Adrenal gland (tissue), 12 donors: ENCODE results near the gene SFMBT1. TPM values are rescaled to one million over a fixed set of nuclear protein-coding genes. Genes with fewer than 3 reads are reported as not detected.

ENCODE experiments used
- DNase-seq, 7 donors: peaks; one replicate each; pipeline ENCODE4 v3.0.0-alpha.2; 2019 to 2020
- H3K27ac ChIP-seq, 5 donors: fragments of 200-600 bp; sonication (generic) in 4 of 5; 1 replicate in 3 of 5; 2 replicates in 2 of 5; pipeline versions ENCODE4 v1.5.1 to v1.8.0; 2016 to 2020; ENCODE audit warnings: mild to moderate bottlenecking in 1 of 5
- H3K27me3 ChIP-seq: fragments of 200-600 bp; 2 replicates; pipeline ENCODE4 v1.8.0; 2021
- H3K36me3 ChIP-seq, 2 donors: fragments of 200-600 bp; replicated peaks in 1 of 2; 1 replicate in 1 of 2; 2 replicates in 1 of 2; pipeline versions ENCODE4 v1.5.1 to v1.8.0; 2018 to 2022
- H3K4me1 ChIP-seq, 2 donors: fragments of 200-600 bp; replicated peaks in 1 of 2; 1 replicate in 1 of 2; 2 replicates in 1 of 2; pipeline versions ENCODE4 v1.5.1 to v1.8.0; 2018 to 2021
- H3K4me3 ChIP-seq, 4 donors: fragments of 200-600 bp; sonication (generic) in 3 of 4; one replicate each; pipeline ENCODE4 v1.5.1; 2016 to 2018
- H3K9me3 ChIP-seq, 3 donors: fragments of 200-600 bp; sonication (generic) in 1 of 3; replicated peaks in 1 of 3; 1 replicate in 2 of 3; 2 replicates in 1 of 3; pipeline versions ENCODE4 v1.5.1 to v1.8.0; 2016 to 2021
- CTCF ChIP-seq, 6 experiments: fragments of 450-650 bp in 4 of 6; fragments of 200-600 bp in 2 of 6; sonication (generic) in 1 of 6; IDR thresholded peaks; 1 replicate in 5 of 6; 2 replicates in 1 of 6; pipeline versions ENCODE4 v1.5.1 to v1.8.0; 2016 to 2021; ENCODE audit warnings: antibody characterized with exemption in 6 of 6, mild to moderate bottlenecking in 2 of 6, moderate library complexity in 1 of 6
- POLR2A ChIP-seq, 2 donors: fragments of 450-650 bp; IDR thresholded peaks; one replicate each; pipeline ENCODE4 v1.6.1; 2017; ENCODE audit warnings: antibody characterized with exemption in 2 of 2, mild to moderate bottlenecking in 2 of 2, moderate library complexity in 1 of 2
- WGBS, 4 donors: extraction: QIAGEN DNeasy Blood & Tissue Kit in 2 of 4; methylation state at CpG; one replicate each; pipeline versions ENCODE4 v1.1.5 to v1.1.7; 2013 to 2017; 5-methylcytosine and 5-hydroxymethylcytosine counted together
- intact Hi-C, 2 donors: fragments of 100-400 bp; cut with DNase I; formaldehyde crosslinking; loops; one replicate each; pipeline versions ENCODE4 v1.14.1 to v1.15.0; 2022 to 2023
- polyA plus RNA-seq, 3 donors: library from polyadenylated mRNA; stranded (reverse); fragments of 200-250 nt in 2 of 3; fragments of 350-450 nt in 1 of 3; fragmentation: Illumina TruSeq in 1 of 3; extraction: RNeasy Lipid Tissue Mini Kit (QIAGEN cat#74804) in 1 of 3; gene quantifications; one replicate each; pipeline ENCODE4 v1.2.3, GENCODE V29; 2013 to 2014
- total RNA-seq, 9 donors: library from RNA; depleted of rRNA in 4 of 9; stranded (reverse); fragments of >200 nt in 4 of 9; fragments of 120-200 nt in 1 of 9; fragmentation: NEBNext Ultra II Directional in 1 of 9; extraction: Animal tissue kit (Norgen Biotek cat#: 25700) in 1 of 9; gene quantifications; one replicate each; pipeline versions ENCODE4 v1.1.0 to v1.2.4, GENCODE V29; 2013 to 2023
- donor health status: healthy with polysubstance abuse.
- donor health status: Bipolar disorder and iron deficiency.
- donor health status: DM: yes; HTN: yes; CAD: no.
- donor health status: DM: no; HTN: no; CAD: no.
- donor health status: DM: no; HTN: no; CAD: no.
- donor health status: DM: yes; HTN: yes; CAD: no.

The SFMBT1 gene
- total and polyA plus RNA-seq, 12 donors, result 2.1 to 14.8 (median 8.3) TPM

- intact Hi-C loops, result no loop called here
- Histone ChIP-seq H3K9me3 (no peaks in the 10 kb centered on the region), H3K36me3 (peaks cover 0 to 12% of the 10 kb centered on the region in 2 donors), H3K27me3 (no peaks in the 10 kb centered on the region), H3K4me1 (peaks cover 0 to 11% of the 10 kb centered on the region in 2 donors), H3K4me3 (no peak overlapping the region), H3K27ac (no peak overlapping the region)
- no peak for DNase-seq
- TF ChIP-seq POLR2A (IDR thresholded peaks at IDR 0.05) (no peak), CTCF (IDR thresholded peaks at IDR 0.05) (no peak)
- WGBS, 4 donors, result 34 to 47% (median 42%) methylated on average over 3 of the region's 3 CpGs
Observed at GRCh38 chr3:52917044-52917443, 128.8 kb downstream of the SFMBT1 start.

DNA sequence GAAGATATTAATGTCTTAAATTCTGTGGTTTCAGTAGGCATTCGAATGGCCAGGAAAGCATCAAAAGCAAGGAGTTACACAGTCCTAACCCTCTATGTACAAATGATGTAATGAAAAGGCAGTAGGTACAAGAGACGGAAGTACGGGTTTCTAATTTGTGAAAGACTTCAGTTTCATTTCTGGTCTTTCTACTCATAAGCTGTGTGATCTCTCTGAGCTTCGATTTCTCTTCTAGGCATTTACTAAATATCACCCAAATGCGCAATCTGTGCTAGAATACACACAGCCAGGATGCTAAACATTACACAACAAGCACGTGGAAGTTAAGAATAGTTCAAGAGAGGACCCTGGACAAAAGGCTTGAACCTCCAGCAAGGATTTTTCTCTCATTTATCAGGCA is 130.6 kb downstream of the SFMBT1 start:
- intact Hi-C loops, result no loop called here
- H3K27me3 ChIP-seq, result no peaks in the 10 kb centered on the region
- peaks cover 0 to 7% of the 10 kb centered on the region in 2 donors for H3K4me1 ChIP-seq
- no peak overlapping the region for H3K4me3 ChIP-seq
- H3K9me3 ChIP-seq, result no peaks in the 10 kb centered on the region
- peaks cover 0 to 14% of the 10 kb centered on the region in 2 donors for H3K36me3 ChIP-seq
- WGBS, 4 donors, result 83 to 91% (median 84%) methylated on average over 6 of the region's 6 CpGs
- peak overlapping the region in 1 of 5 donors; percentile 23 for H3K27ac ChIP-seq
- no peak for DNase-seq
- no peak for TF ChIP-seq CTCF (IDR thresholded peaks at IDR 0.05)
- no peak for TF ChIP-seq POLR2A (IDR thresholded peaks at IDR 0.05)

- DNase-seq, result no peak
- H3K27ac ChIP-seq, result no peak overlapping the region
- H3K9me3 ChIP-seq, result no peaks in the 10 kb centered on the region
- WGBS, 4 donors, result 83 to 87% (median 85%) methylated on average over 9 of the region's 9 CpGs
- intact Hi-C loops, result no loop called here
- TF ChIP-seq CTCF (IDR thresholded peaks at IDR 0.05), result no peak
- TF ChIP-seq POLR2A (IDR thresholded peaks at IDR 0.05), result no peak
- peaks cover 0 to 7% of the 10 kb centered on the region in 2 donors for H3K4me1 ChIP-seq
- no peaks in the 10 kb centered on the region for H3K27me3 ChIP-seq
- H3K36me3 ChIP-seq, result peaks cover 0 to 14% of the 10 kb centered on the region in 2 donors
- no peak overlapping the region for H3K4me3 ChIP-seq
Observed at GRCh38 chr3:52912885-52913731, 132.8 kb downstream of the SFMBT1 start.

DNA sequence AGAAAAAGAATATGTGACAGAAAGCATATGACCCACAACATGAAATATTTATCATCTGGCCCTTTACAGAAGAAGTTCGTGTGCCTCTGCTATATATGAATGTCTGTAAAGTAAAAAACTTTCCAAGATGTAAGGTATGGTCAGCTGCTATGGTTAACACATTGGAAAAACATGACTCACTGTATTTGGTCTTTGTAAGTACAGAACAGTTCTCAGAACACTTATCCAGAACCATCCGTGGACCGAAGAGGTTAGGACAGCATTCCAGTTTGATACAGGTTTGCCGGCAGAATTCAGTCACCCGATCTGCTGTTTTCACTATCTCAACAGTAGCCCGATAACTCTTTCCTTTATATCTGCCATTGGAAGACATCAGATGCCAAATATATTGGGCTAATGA is 135.1 kb downstream of the SFMBT1 start:
- intact Hi-C loops, result no loop called here
- no peak overlapping the region for H3K4me3 ChIP-seq
- H3K36me3 ChIP-seq, result peaks cover 0 to 14% of the 10 kb centered on the region in 2 donors
- whole genome bisulfite sequencing, 4 donors, result 87 to 95% (median 89%) methylated on average over 6 of the region's 6 CpGs
- no peaks in the 10 kb centered on the region for H3K27me3 ChIP-seq
- H3K4me1 ChIP-seq, result no peaks in the 10 kb centered on the region
- no peak overlapping the region for H3K27ac ChIP-seq
- TF ChIP-seq POLR2A (IDR thresholded peaks at IDR 0.05) (no peak), CTCF (IDR thresholded peaks at IDR 0.05) (no peak)
- no peaks in the 10 kb centered on the region for H3K9me3 ChIP-seq
- DNase-seq, result no peak
